Stimulated activated CD4-positive, alpha-beta T cell treated with anti-CD3 and anti-CD28 coated beads, Interleukin-1b, Interleukin-23, amount 100 ng/mL, for 48 hours (primary cell): ENCODE results near the gene MED13L.
A peak's percentile ranks its signal among the peaks of the same experiment; 100 is the strongest.
"Not testable (repeated sequence)": the region's sequence is repeated elsewhere in the genome, so short reads cannot be mapped to it uniquely, and the experiment has no call there.

Experiments
- DNase-seq: peaks from one replicate; pipeline ENCODE4 v3.0.0-alpha.2; 2020

MED13L gene

DNA sequence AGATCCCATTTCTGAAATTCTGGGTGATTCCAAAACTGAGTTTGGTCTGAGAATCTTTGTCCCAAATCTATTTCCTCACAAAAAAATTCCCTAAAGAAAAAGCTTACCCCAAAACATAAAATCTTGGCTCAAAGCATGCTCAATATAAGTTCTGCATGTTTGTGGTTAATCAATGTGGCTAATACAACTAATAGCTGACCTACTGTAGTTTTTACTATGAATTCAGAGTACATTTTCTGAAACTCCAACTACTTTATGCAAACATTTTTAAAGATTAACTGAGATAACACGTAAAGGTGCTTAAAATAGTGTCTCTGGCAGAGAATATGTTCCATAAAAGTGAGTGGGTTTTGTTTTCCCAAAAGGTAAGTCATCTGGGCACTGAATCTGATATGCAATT lies 133.1 kb downstream of the MED13L start:
- no peak for DNase-seq

DNA sequence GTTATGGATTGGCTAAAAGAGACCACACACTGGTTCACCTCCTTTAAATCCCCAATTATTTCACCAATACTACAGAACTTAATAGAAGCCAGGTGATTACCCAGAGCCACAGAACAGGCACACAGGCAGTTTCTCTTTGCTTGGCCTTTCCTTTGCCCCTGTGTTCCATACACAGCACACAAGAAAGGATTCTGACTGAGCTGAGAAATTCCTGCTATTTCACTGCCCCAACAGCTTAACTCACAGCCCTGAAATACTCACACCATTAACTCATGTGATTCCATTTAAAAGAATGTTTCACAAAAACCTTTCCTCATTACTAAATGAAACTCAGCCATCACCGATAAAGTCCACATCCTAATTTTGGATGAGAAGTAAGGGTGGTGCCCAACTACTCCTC lies 133.6 kb downstream of the MED13L start:
- DNase-seq: no peak

DNA sequence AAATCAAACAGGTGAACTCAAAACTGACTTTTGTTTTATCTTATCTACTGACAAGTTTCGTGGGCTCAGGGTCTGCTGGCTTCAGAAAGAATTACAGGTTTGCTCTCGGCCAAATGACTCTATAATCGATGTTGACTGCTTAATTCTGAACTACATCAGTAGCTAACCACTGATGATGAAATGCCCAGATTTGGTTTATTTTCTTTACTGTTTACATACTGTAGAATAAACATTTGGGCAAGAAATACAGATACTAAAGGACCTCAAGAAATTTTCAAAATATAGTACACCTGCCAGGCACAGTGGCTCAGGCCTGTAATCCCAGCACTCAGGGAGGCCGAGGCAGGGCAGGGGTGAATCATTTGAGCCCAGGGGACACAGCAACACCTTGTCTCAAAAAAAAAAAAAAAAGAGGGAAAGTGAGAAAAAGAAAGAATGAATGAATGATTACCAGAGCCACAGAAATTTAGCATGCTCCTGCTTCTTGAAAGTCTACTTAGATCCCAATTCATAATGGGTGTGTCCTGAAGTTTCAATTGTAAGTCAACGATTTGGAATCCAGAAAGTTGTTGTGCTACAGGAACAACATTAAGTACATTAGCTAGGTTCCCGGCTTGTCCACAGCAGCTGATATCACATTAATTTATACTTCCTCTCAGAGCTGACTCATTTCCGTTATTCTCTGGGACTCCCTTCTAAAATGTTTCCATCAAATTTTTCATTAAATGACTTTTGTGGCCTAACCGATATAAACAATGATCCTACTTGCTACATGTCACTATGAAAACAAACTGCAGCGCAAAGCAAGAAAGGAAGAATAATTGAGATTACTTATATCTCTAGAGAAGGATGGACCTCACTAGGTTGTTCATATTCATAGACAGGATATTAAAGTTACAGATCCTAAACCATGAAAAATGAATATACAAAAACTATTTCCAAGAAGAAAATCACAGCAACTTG lies 134.3 kb downstream of the MED13L start:
- DNase-seq: no peak

DNA sequence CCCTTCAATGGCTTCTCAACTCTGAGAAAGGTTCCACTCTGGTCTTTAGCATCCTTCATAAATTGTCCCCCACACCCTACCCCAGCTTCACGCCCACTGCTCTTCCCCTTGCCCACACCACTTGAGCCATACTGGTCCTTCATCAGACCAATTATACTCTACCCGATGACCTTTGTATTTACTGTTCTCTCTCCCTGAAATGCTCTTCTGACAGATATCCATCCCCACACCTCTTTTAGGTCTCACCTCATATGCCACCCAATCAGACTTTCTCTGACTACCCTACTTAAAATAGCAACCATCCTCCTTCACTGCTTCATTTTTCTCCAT lies 135.7 kb downstream of the MED13L start:
- no peak for DNase-seq

DNA sequence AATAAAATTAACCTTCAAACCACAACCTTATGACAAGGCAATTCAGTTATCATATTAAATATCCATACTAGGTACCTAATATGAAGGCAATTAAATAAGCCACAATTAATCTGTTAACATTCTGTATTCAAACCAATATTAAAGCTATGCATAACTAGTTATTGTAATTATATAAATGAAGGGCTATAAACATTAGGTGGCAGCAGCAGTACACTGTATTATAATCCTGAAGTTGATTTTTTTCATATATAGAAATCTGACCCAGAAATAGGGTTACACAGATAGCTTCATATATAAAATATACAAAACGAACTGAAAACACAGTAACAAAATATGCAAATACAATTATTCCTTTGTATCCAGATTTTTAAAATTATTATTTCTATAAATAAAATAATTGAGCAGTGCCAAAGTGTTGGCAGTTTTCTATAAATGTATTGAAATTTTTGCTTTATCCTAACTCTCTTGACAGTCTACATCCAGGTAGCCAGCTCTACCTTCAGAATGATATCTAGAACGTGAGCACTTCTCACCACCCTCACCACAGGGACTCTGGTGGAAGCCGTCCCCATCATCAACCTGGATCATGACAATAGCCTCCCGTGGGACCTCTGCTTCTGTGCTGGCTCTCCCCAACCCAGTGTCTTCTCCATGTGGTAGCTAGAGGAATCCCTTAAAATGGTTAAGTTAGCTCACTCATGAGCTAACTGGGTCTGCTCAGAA lies 136.2 kb downstream of the MED13L start:
- DNase-seq: no peak

DNA sequence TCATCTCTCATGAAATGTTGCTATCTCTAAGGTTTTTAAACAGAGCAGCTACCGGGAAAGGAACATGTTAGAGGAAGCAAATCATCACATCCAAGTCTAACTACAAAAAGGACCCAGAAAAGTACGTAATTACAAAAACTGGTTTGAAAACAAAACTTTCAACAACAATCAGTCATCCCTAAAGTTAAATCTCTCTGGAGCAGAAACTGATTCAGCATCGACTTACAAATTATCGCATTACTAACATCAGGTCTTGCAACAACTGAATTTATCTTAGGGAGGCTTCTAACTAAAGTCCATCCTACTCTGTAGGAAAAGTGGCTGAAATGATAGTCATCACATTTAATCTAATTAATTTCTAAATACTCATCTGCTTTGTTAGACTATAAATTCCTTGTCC lies 137.0 kb downstream of the MED13L start:
- no peak for DNase-seq

DNA sequence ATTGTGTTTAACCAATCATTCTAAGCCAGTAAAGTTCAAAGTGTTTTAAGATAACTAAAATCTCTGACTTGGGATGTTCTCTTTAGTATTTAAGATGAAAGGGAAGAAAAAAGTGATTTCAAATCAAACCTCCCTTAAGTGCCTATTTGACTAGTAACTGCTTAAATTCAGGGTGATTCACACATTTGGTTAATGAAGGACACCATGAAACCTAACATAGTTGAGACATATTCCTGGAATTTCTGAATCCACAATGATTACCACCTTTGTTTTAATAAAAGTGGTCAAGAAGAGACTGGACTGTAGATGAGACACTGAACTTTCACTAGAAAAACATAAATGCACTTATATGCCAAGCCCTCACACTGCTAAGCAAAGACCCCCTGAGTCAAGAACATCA lies 138.7 kb downstream of the MED13L start:
- DNase-seq: no peak

DNA sequence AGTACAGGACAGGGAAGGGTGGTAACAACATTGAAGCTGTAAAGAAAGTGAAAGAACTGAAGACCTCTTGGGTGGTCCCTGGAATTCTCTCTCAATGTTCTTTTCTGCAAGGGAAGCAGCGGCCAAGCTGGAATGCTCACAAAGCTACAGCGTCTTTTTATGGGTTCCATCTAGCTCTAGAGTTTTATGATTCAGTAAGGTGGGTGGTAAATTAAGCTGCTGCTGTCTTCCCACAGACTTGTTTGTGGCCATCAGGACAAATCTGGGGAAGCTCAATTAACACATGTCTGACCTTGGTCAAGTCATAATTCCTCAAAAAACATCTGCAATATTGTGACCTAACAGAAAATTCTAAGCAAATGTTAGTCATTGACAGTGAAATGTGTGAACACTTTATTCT lies 139.1 kb downstream of the MED13L start:
- DNase-seq: no peak

DNA sequence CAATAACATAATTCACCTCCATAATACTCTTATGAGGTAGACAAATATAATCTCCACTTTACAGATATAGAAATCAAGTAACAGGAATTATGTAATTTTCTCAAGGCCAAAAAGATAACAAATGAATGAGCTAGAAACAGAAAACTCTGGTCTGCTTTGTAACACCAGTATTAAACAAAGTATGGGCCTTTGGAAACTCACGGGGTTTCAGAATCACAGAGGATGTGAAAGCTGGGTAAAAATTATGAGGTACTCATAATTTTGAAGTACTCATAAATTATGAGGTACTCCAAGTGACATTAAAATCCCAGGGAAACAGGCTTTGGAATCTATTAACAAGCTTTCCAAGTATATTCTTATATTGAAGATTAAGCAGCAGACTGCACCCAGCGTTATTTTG lies 140.2 kb downstream of the MED13L start:
- no peak for DNase-seq

DNA sequence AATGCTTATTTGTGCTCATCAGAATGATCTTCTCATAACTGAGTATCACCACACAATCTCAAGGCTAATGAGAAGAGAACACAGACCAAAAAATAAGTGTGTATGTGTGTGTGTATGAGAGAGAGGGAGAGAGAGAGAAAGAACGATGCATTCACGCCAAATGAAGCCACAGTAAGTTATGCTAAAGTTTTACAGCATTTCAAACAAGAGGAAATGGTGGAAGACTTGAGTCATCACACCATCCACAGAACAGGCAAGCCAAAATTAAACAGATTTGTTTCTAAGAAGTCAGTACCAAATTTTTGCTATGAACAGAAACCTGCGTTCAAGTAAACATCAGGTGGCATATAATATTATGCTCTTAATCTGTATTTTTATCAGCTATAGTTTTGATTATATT lies 141.2 kb downstream of the MED13L start:
- no peak for DNase-seq

DNA sequence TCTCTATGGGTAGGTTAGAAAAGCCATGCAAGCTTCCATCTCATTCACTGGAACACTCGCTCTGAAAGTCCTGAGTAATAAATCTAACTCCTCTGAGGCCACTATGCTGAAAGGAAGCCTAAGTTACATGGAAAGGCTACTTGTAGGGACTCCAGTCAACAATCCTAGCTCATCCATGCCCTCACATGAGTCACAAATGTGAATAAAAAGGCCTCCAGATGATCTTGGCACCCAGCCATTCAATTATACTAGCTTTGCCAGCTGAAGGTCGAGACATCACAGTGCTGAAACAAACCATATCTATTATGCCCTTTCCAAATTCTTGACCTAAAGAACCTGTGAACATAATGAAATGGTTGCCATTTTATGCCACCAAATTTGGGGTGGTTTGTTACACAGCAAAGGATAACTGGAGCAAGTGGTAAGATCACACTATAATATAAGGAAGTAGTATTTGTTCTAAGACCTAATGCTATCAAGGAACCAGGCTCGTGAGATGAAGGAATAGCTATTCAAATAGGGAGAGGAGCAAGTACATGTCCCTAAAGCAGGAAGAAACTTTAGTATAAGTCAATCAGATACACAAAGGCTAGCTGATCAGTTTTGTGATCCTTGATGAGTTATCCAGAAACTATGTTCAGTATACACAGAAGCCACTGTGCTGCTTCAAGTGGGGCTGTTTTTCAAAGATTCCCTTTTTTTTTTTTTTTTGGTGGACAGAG lies 142.1 kb downstream of the MED13L start:
- no peak for DNase-seq

DNA sequence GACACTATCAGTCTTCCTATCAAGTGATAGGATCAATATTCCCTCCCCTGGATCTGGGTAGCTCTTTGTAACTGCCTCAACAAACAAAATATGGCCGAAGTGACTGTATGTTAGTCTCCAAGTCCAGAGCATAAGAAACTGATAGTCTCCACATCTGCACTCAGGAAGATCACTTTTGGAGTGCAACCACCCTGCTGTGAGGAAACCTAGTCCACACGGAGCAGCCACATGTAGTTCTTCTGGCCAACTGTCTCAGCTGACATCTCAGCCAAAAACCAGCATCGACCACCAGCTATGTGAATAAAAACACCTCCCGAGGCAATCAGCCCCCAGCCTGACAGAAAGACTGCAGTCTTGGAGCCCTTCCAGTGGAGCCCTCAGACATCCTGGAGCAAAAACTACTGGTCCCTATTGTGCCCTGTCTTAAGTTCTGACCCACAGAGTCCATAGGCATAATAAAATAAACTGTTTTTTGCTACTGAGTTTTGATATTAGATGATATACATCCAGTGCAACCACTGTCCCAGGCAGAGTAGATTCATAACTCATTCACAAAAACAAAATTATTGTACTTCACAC lies 143.8 kb downstream of the MED13L start:
- DNase-seq: no peak

DNA sequence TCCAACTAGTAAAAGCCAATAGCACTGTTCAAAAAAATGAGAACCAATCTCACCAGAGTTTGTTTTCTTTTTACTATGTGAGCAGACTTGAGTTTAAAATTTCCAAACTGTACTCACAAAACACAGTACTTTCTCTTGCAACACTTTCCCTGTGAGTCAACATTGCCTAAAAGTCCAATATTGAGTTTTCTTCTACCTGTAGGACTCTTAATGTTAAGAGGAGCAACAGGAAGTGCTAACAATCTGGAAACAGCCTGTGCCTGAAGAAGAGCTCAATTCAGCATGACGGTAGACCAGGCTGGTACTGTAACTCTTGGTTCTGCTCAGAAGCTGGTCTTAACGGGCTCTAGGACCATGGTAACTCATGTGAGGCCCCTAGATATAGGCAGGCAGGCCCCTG lies 144.3 kb downstream of the MED13L start:
- DNase-seq: no peak

DNA sequence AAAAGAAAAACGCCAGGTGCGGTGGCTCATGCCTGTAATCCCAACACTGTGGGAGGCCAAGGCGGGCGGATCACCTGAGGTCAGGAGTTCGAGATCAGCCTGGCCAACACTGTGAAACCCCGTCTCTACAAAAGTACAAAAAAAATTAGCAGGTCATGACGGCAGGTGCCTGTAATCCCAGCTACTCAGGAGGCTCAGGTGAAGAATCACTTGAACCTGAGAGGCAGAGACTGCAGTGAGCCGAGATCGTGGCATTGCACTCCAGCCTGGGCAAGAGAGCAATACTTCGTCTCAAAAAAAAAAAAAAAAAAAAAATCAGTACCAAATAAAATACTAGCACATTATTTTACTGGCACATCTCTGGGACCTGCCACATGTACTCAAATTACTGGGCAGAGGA lies 145.5 kb downstream of the MED13L start:
- not testable (repeated sequence) for DNase-seq

DNA sequence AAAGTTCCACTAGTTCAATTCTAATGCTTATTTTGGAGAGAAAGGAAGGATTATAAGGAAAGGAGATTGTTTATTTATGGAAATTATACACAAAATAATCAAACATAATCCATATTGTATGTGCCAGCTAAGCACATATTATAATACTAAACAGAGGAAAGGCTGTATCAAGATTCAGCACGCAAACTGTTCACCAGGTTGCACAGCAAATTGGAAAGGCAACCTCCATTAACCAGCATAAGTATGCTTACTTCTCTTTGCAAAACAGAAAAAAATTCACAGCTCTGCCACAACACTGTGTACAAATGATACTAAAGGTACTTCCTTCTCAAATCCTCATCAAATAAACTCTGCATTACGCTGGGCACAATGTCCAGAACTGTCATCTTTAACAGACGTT lies 146.3 kb downstream of the MED13L start:
- DNase-seq: no peak

DNA sequence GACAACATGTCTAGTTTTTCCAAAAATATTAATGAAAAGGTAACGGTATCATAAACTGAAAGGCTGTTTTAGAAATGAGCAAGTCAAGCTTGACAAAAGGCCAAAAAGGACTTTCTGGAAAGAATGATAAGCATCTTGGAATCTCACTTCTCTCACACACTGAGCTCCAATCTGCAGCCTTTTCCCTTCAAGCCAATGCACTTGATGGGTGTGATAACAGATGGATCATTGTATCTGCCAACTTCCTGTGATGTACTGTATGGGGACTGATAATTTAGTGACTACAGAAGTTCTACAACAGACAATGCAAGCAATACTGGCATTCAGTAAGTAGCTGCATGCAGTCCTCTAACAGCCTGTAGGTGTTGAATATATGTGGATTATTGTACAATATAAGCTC lies 147.1 kb downstream of the MED13L start:
- no peak for DNase-seq

DNA sequence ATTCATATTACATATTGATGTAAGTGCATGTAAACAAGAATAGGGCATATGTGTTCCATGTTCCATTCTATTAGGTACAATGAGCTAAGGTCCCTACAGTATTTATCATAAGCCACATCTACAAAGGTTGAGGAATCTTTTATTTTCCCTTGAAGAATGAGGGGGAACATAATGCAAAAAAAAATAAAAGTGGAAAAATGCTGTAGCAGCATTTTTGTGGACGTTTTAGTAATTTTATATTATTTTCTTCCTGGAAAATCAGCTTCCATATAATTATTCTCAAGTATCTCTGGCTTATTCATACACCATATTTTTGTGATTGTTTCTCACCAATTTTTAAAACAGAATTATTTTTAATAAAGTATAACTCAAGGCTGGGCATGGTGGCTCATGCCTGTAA lies 148.7 kb downstream of the MED13L start:
- DNase-seq: no peak

DNA sequence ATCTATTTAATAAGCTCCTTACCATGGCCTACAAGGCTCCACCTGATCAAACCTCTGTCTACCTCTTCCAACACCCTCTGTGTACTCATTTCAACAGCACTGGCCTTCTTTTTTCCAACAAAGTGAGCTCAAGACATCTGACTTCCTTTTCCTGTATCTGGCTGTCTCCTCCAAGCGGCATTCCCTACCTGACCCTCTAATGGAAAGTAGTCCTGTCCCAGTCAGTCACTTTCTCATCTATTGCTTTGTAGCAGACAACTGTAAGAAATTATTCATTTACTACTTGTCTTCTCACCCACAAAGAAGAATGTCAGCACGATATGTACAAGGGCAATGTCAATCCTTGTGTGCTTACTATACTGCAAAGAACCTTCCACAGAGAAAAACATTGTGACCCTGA lies 149.6 kb downstream of the MED13L start:
- no peak for DNase-seq

DNA sequence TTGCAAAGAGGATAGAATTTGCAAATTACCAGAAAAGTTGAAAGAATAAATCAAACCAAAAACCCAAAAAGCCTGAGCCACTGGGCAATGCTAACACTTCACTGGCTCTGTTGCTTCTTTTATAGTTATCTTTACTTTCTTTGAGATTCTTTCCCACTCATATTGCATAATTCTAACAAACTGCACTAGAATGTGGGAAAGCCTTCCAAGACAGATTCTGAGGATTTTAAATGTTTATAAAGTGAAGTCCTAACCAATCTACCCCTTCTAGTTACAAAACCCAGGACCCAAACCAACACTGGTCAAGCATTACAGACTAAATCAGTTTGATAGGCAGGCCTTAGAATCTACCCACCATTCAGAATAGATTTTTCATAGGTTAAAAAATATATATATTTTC lies 150.9 kb downstream of the MED13L start:
- DNase-seq: no peak

DNA sequence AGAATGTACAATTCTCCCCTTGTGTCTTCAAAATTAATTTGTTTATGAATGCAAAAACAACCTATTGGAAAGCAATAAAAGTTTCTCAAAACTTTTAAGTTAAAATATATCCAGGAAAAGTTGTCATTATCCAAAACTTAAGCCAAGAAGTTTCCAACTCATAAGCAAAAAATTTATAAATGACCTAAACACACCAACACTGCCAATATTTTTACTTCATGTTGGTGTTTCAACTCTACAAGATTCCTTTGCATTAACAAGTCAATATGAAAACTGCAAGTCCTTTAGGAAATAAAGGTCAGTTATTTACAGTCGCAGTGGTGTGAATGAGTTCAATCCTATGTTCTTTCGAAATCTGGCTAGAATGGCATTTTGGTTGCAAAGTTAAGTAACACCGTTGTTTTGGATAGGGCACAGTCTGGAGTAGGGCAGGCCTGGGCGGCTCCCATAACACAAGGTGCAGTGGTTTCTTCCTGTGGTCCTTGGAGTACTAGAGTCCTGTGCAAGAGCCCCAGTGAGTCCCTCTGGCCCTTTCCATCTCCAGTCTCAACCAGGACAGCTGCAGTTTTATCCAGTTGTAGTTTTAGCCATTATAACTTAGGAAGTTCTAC lies 151.4 kb downstream of the MED13L start:
- DNase-seq: no peak

DNA sequence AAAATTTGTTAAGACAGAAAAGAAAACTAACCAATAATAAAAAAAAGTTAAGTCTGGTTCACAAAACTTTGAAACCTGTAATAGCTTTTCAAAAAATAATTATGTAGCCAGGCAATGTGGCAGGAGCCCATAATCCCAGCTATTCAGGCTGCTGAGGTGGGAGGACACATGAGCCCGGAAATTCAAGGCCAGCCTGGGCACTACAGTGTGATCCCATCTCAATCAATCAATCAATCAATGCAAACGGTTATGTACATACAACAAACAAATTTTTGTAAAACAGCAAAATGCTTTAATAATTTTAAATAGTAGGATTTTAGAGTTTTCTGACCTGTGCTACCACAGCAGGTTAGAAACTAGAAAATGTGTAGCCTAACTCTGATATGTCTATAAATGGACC lies 152.4 kb downstream of the MED13L start:
- no peak for DNase-seq

DNA sequence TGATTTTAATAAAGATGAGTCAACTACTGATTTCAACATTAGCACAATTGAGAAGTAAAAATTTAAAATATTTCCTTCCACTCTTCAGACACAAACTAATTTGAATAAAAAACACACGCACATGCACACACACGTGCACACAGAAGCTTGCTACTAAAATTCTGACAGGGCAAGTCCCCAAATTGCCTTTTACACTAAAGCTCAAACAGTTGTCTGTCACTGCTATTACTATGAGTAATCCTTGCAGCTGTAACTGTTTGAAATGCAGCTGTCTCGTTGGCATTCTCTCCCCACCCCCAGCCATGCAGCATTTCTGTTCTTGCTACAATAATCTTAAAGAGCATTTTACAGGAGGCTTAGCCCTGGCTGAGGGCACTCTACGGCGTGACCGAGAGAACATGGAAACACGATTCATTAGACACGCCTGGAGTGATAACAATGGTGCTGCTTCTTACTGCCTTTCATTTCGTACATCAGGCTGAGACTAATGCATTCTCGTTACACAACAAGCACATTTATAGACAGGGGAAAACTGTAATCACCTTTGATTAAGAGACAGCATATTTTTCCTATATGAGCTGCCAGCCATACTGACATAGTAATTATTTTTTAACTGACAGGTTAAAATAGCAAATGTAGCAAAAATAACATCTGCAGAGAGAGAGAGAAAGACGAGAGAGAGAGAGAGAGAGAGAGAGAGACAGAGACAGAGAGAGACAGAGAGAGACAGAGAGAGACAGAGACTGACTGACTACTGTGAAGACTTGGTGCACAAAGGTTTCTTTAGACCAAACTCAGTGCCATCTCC lies 153.8 kb downstream of the MED13L start:
- DNase-seq: peak; percentile 50
